BLaER1 (cell line): ENCODE data around the gene CLIC4.

ENCODE experiments used
- H3K27ac ChIP-seq: shearing (Covaris generic); formaldehyde crosslinking; 2 replicates; pipeline ENCODE4 v1.8.1; 2022
- H3K27me3 ChIP-seq: shearing (Covaris generic); formaldehyde crosslinking; 2 replicates; pipeline ENCODE4 v1.8.1; 2022
- H3K36me3 ChIP-seq: shearing (Covaris generic); formaldehyde crosslinking; 2 replicates; pipeline ENCODE4 v1.8.1; 2022
- H3K4me1 ChIP-seq: shearing (Covaris generic); formaldehyde crosslinking; 2 replicates; pipeline ENCODE4 v1.8.1; 2022
- H3K4me2 ChIP-seq: shearing (Covaris generic); formaldehyde crosslinking; 2 replicates; pipeline ENCODE4 v1.8.1; 2022
- H3K4me3 ChIP-seq: shearing (Covaris generic); formaldehyde crosslinking; 2 replicates; pipeline ENCODE4 v1.8.1; 2022
- H3K9ac ChIP-seq: shearing (Covaris generic); formaldehyde crosslinking; 2 replicates; pipeline ENCODE4 v1.8.1; 2022
- H3K9me3 ChIP-seq: shearing (Covaris generic); formaldehyde crosslinking; 2 replicates; pipeline ENCODE4 v1.8.1; 2022
- H4K20me1 ChIP-seq: shearing (Covaris generic); formaldehyde crosslinking; 2 replicates; pipeline ENCODE4 v1.8.1; 2022
- Cebpa-rat ChIP-seq: shearing (Covaris generic); IDR thresholded peaks from 2 replicates; pipeline ENCODE4 v1.8.1; 2022

The CLIC4 gene

GRCh38 chr1:24870551-24871195 lies 125.4 kb downstream of the CLIC4 start:
- Histone ChIP-seq H3K36me3 (no peaks in the 10 kb centered on the region), H4K20me1 (no peaks in the 10 kb centered on the region), H3K4me2 (peak overlapping the region; percentile 68), H3K4me3 (no peak overlapping the region), H3K9me3 (no peaks in the 10 kb centered on the region), H3K9ac (no peak overlapping the region), H3K4me1 (peaks cover 45% of the 10 kb centered on the region), H3K27me3 (no peaks in the 10 kb centered on the region), H3K27ac (no peak overlapping the region)
- no peak for TF ChIP-seq Cebpa-rat

- no peak for TF ChIP-seq Cebpa-rat
- Histone ChIP-seq H3K4me2 (peak overlapping the region; percentile 68), H3K27ac (no peak overlapping the region), H3K36me3 (no peaks in the 10 kb centered on the region), H3K9ac (no peak overlapping the region), H4K20me1 (no peaks in the 10 kb centered on the region), H3K27me3 (no peaks in the 10 kb centered on the region), H3K9me3 (no peaks in the 10 kb centered on the region), H3K4me3 (no peak overlapping the region), H3K4me1 (peaks cover 44% of the 10 kb centered on the region)
Observed at GRCh38 chr1:24871306-24871901, 126.2 kb downstream of the CLIC4 start.

- Histone ChIP-seq H3K4me1 (peaks cover 38% of the 10 kb centered on the region), H3K9ac (no peak overlapping the region), H3K36me3 (no peaks in the 10 kb centered on the region), H3K27me3 (no peaks in the 10 kb centered on the region), H3K4me3 (no peak overlapping the region), H4K20me1 (no peaks in the 10 kb centered on the region), H3K27ac (no peak overlapping the region), H3K4me2 (peak overlapping the region; percentile 68), H3K9me3 (no peaks in the 10 kb centered on the region)
- TF ChIP-seq Cebpa-rat: no peak
Observed at GRCh38 chr1:24872061-24872850, 127.0 kb downstream of the CLIC4 start.

- Histone ChIP-seq H3K9me3 (no peaks in the 10 kb centered on the region), H3K4me1 (peaks cover 38% of the 10 kb centered on the region), H3K9ac (no peak overlapping the region), H3K27me3 (no peaks in the 10 kb centered on the region), H3K36me3 (no peaks in the 10 kb centered on the region), H3K4me3 (no peak overlapping the region), H3K27ac (no peak overlapping the region), H3K4me2 (no peak overlapping the region), H4K20me1 (no peaks in the 10 kb centered on the region)
- TF ChIP-seq Cebpa-rat: no peak
Observed at GRCh38 chr1:24873148-24873547, 127.9 kb downstream of the CLIC4 start.

GRCh38 chr1:24874056-24874455 lies 128.8 kb downstream of the CLIC4 start:
- no peak for TF ChIP-seq Cebpa-rat
- Histone ChIP-seq H4K20me1 (no peaks in the 10 kb centered on the region), H3K4me2 (no peak overlapping the region), H3K4me1 (peaks cover 38% of the 10 kb centered on the region), H3K27me3 (no peaks in the 10 kb centered on the region), H3K9ac (no peak overlapping the region), H3K36me3 (no peaks in the 10 kb centered on the region), H3K27ac (no peak overlapping the region), H3K4me3 (no peak overlapping the region), H3K9me3 (no peaks in the 10 kb centered on the region)

GRCh38 chr1:24874611-24875234 lies 129.5 kb downstream of the CLIC4 start:
- no peak overlapping the region for H3K4me2 ChIP-seq
- no peak overlapping the region for H3K9ac ChIP-seq
- peaks cover 32% of the 10 kb centered on the region for H3K4me1 ChIP-seq
- TF ChIP-seq Cebpa-rat: no peak
- no peaks in the 10 kb centered on the region for H4K20me1 ChIP-seq
- no peaks in the 10 kb centered on the region for H3K36me3 ChIP-seq
- no peak overlapping the region for H3K27ac ChIP-seq
- H3K9me3 ChIP-seq: no peaks in the 10 kb centered on the region
- no peak overlapping the region for H3K4me3 ChIP-seq
- H3K27me3 ChIP-seq: no peaks in the 10 kb centered on the region

- H3K4me3 ChIP-seq: no peak overlapping the region
- H3K9me3 ChIP-seq: no peaks in the 10 kb centered on the region
- no peaks in the 10 kb centered on the region for H3K27me3 ChIP-seq
- peaks cover 27% of the 10 kb centered on the region for H3K4me1 ChIP-seq
- no peak for TF ChIP-seq Cebpa-rat
- H4K20me1 ChIP-seq: no peaks in the 10 kb centered on the region
- H3K4me2 ChIP-seq: no peak overlapping the region
- H3K9ac ChIP-seq: no peak overlapping the region
- H3K36me3 ChIP-seq: no peaks in the 10 kb centered on the region
- H3K27ac ChIP-seq: no peak overlapping the region
Observed at GRCh38 chr1:24875257-24875656, 130.0 kb downstream of the CLIC4 start.

GRCh38 chr1:24875991-24876506 lies 130.8 kb downstream of the CLIC4 start:
- Histone ChIP-seq H3K27me3 (no peaks in the 10 kb centered on the region), H3K4me2 (no peak overlapping the region), H3K9me3 (no peaks in the 10 kb centered on the region), H3K9ac (no peak overlapping the region), H3K4me1 (peaks cover 19% of the 10 kb centered on the region), H3K4me3 (no peak overlapping the region), H3K27ac (no peak overlapping the region), H4K20me1 (no peaks in the 10 kb centered on the region), H3K36me3 (no peaks in the 10 kb centered on the region)
- TF ChIP-seq Cebpa-rat: no peak

- Histone ChIP-seq H3K4me3 (no peak overlapping the region), H3K36me3 (no peaks in the 10 kb centered on the region), H3K9ac (no peak overlapping the region), H3K4me1 (no peaks in the 10 kb centered on the region), H3K27me3 (no peaks in the 10 kb centered on the region), H4K20me1 (no peaks in the 10 kb centered on the region), H3K9me3 (no peaks in the 10 kb centered on the region), H3K4me2 (no peak overlapping the region), H3K27ac (no peak overlapping the region)
- no peak for TF ChIP-seq Cebpa-rat
Observed at GRCh38 chr1:24878045-24878444, 132.8 kb downstream of the CLIC4 start.
